Neuronal stem cell (in vitro differentiated cells): Measurements from ENCODE around the gene SLC36A4. TPM values are rescaled to one million over a fixed set of nuclear protein-coding genes. Genes with fewer than 3 reads are reported as not detected.
"Not testable (repeated sequence)": the region's sequence is repeated elsewhere in the genome, so short reads cannot be mapped to it uniquely, and the experiment has no call there.

Experiments used
- DNase-seq: peaks from one replicate; pipeline ENCODE4 v3.0.0-alpha.2; 2013; ENCODE audit warnings: low spot score
- H2AFZ ChIP-seq: one replicate; pipeline ENCODE4 v1.6.1; 2013; ENCODE audit warnings: mild to moderate bottlenecking, low read length, inconsistent platforms
- H2AK5ac ChIP-seq: 2 replicates; pipeline ENCODE4 v1.6.1; 2013; ENCODE audit warnings: low read depth, mild to moderate bottlenecking, inconsistent platforms, low read length, moderate library complexity, mixed read lengths
- H2BK120ac ChIP-seq: 2 replicates; pipeline ENCODE4 v1.6.1; 2013; ENCODE audit warnings: low read depth, mild to moderate bottlenecking, inconsistent platforms, low read length, moderate library complexity, mixed read lengths
- H2BK12ac ChIP-seq: one replicate; pipeline ENCODE4 v1.6.1; 2013; ENCODE audit warnings: low read length, inconsistent platforms
- H2BK15ac ChIP-seq: 2 replicates; pipeline ENCODE4 v1.6.1; 2013; ENCODE audit warnings: mild to moderate bottlenecking, low read length, inconsistent platforms, mixed read lengths
- H2BK5ac ChIP-seq: one replicate; pipeline ENCODE4 v1.6.1; 2013; ENCODE audit warnings: inconsistent platforms, mild to moderate bottlenecking, low read length, moderate library complexity
- H3K14ac ChIP-seq: one replicate; pipeline ENCODE4 v1.6.1; 2013; ENCODE audit warnings: low read length, inconsistent platforms
- H3K18ac ChIP-seq: 2 replicates; pipeline ENCODE4 v1.6.1; 2013; ENCODE audit warnings: low read length, inconsistent platforms
- H3K23ac ChIP-seq: 2 replicates; pipeline ENCODE4 v1.6.1; 2013; ENCODE audit warnings: low read depth, mild to moderate bottlenecking, mixed read lengths, low read length, inconsistent platforms; ENCODE audit not compliant: poor library complexity
- H3K27ac ChIP-seq: replicated peaks from 3 replicates; pipeline ENCODE4 v1.5.1; 2013; ENCODE audit warnings: low read length, inconsistent platforms
- H3K27me3 ChIP-seq, 3 experiments: 2 replicates each; pipeline ENCODE4 v1.6.1; 2013; ENCODE audit warnings: low read length in 3 of 3, mild to moderate bottlenecking in 2 of 3, inconsistent platforms in 1 of 3, low read depth in 1 of 3, mixed read lengths in 1 of 3, moderate library complexity in 1 of 3; ENCODE audit not compliant: control insufficient read depth in 3 of 3, insufficient read depth in 3 of 3
- H3K36me3 ChIP-seq, 2 donors: replicated peaks in 1 of 2; 2 replicates each; pipeline ENCODE4 v1.6.1; 2013; ENCODE audit warnings: low read length in 2 of 2; ENCODE audit not compliant: control insufficient read depth in 2 of 2, insufficient read depth in 2 of 2
- H3K4ac ChIP-seq: 2 replicates; pipeline ENCODE4 v1.6.1; 2013; ENCODE audit warnings: inconsistent platforms, mild to moderate bottlenecking, low read length, moderate library complexity
- H3K4me1 ChIP-seq, 2 donors: 1 replicate in 1 of 2; 2 replicates in 1 of 2; pipeline ENCODE4 v1.6.1; 2013; ENCODE audit warnings: low read length in 2 of 2, low read depth in 1 of 2; ENCODE audit not compliant: control insufficient read depth in 2 of 2, insufficient read depth in 1 of 2
- H3K4me2 ChIP-seq: one replicate; pipeline ENCODE4 v1.6.1; 2013; ENCODE audit warnings: mild to moderate bottlenecking, low read length, inconsistent platforms; ENCODE audit not compliant: insufficient read depth, poor library complexity, severe bottlenecking
- H3K4me3 ChIP-seq, 2 donors: 2 replicates each; pipeline ENCODE4 v1.5.1; 2013; ENCODE audit warnings: low read length in 2 of 2, mild to moderate bottlenecking in 2 of 2, inconsistent platforms in 1 of 2, moderate library complexity in 1 of 2
- H3K79me1 ChIP-seq: one replicate; pipeline ENCODE4 v1.6.1; 2013; ENCODE audit warnings: low read depth, mild to moderate bottlenecking, inconsistent platforms, low read length, moderate library complexity
- H3K9ac ChIP-seq: one replicate; pipeline ENCODE4 v1.6.1; 2013; ENCODE audit warnings: mild to moderate bottlenecking, low read depth, low read length, inconsistent platforms; ENCODE audit not compliant: poor library complexity
- H3K9me3 ChIP-seq, 2 donors: replicated peaks in 1 of 2; 2 replicates each; pipeline versions ENCODE3 to v1.6.1; 2013; ENCODE audit warnings: low read length in 2 of 2, mild to moderate bottlenecking in 2 of 2, inconsistent platforms in 1 of 2, low read depth in 1 of 2, mixed read lengths in 1 of 2, moderate library complexity in 1 of 2; ENCODE audit not compliant: control insufficient read depth in 2 of 2, insufficient read depth in 1 of 2
- H4K8ac ChIP-seq: one replicate; pipeline ENCODE4 v1.6.1; 2013; ENCODE audit warnings: low read depth, mild to moderate bottlenecking, inconsistent platforms, low read length, moderate library complexity
- H4K91ac ChIP-seq: one replicate; pipeline ENCODE4 v1.6.1; 2013; ENCODE audit warnings: low read length, low read depth, mild to moderate bottlenecking, inconsistent platforms; ENCODE audit not compliant: poor library complexity
- WGBS, 2 donors: extraction: QIAGEN DNeasy Blood & Tissue Kit; methylation state at CpG; one replicate each; pipeline ENCODE4 v1.1.7; 2013; ENCODE audit warnings: missing lambda C conversion rate in 2 of 2, mixed read lengths in 1 of 2; ENCODE audit not compliant: insufficient read length in 2 of 2, insufficient replicate concordance in 1 of 2; ENCODE audit errors: extremely low coverage in 2 of 2; 5-methylcytosine and 5-hydroxymethylcytosine counted together
- polyA plus RNA-seq, 2 experiments: library from polyadenylated mRNA; stranded (reverse); fragments of 200-250 nt; gene quantifications; one replicate each; pipeline ENCODE4 v1.2.3, GENCODE V29; 2013

The SLC36A4 gene
- polyA plus RNA-seq (2013, experiment 1 of 2), result 26.7 TPM
- polyA plus RNA-seq (2013, experiment 2 of 2), result 27.3 TPM

DNA sequence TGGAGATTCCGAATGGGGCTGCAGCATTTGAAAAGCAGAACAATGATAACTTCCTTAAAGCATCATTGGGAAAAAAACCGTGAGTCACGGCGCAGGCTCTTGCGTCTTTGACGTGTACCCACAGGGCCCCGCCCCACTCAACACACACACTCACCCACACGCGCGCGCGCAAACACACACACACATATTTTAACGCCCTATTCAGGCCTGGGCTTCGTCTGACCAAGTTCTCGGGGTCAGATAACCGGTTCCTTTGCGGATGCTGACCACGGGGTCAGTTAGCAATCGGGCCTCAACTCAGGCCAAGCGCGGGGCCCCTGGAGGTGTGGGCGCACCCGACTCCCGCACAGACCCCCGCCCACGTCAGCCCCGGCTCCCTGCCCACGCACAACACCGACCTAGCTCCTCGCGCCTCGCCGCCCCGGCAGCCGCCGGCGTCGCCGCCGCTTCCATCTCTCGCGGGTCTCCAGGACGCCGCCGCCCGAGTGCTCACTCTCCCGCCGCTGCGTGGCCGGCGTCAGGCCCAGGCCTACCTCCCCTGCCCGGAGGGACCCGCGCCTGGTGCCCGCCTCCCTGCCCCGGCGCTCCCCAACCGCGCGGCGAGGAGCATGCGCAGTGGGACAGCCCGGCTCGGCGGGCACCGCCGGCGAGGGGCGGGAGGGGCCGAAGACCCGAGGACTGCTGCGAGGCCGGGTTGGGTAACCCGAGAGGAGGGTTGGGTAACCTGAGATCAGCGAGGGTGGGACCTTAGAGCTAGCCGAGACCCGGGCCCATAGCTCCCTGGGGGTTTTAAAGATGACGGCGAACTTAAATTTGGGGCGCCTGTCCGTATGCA is at the start of gene SLC36A4:
Gene SLC36A4 (minus strand): TSS at position 612 of the 835 bp plus-strand sequence. CDS start 159 bp downstream, at position 453.
- Histone ChIP-seq H3K27me3 (no peaks in the 10 kb centered on the region), H3K79me1 (no peaks in the 10 kb centered on the region), H2BK5ac (peak within 1 kb of the TSS; percentile 77), H2AK5ac (no peak within 1 kb of the TSS), H3K14ac (peak within 1 kb of the TSS; percentile 99), H3K9ac (peak within 1 kb of the TSS; percentile 99), H4K91ac (no peak within 1 kb of the TSS), H4K8ac (no peak within 1 kb of the TSS), H3K9me3 (peaks cover 0 to 18% of the 10 kb centered on the region in 2 donors), H2BK12ac (no peak within 1 kb of the TSS), H2BK120ac (peak within 1 kb of the TSS; percentile 100), H3K27ac (peak within 1 kb of the TSS; percentile 90), H3K4me2 (peak within 1 kb of the TSS; percentile 64), H2BK15ac (no peak within 1 kb of the TSS), H3K36me3 (peaks cover 0 to 3% of the 10 kb centered on the region in 2 donors), H3K4me3 (peak within 1 kb of the TSS; percentile 88 to 96), H3K23ac (peak within 1 kb of the TSS; percentile 94), H3K18ac (peak within 1 kb of the TSS; percentile 100), H2AFZ (peak within 1 kb of the TSS; percentile 92), H3K4me1 (peaks cover 3 to 5% of the 10 kb centered on the region in 2 donors), H3K4ac (peak within 1 kb of the TSS; percentile 92)
- peak; percentile 93 for DNase-seq
- WGBS, 2 donors, result no CpG with 5 or more reads among the region's 81 CpGs

DNA sequence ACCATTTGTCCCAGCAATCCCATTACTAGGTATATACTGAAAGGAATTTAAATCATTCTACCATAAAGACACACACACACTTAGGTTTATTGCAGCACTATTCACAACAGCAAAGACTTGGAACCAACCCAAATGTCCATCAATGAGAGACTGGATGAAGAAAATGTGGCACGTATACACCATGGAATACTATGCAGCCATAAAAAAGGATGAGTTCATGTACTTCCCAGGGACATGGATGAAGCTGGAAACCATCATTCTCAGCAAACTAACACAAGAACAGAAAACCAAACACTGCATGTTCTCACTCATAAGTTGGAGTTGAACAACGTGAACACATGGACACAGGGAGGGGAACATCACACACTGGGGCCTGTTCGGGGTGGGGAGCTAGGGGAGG is 49.0 kb upstream of the SLC36A4 start:
- H3K23ac ChIP-seq, H3K4ac ChIP-seq, H3K79me1 ChIP-seq, H3K9me3 ChIP-seq, H3K27ac ChIP-seq, H3K9ac ChIP-seq, H4K8ac ChIP-seq, H2BK120ac ChIP-seq, H4K91ac ChIP-seq, H2BK12ac ChIP-seq, H2BK15ac ChIP-seq, H3K4me3 ChIP-seq, H2AFZ ChIP-seq, H2AK5ac ChIP-seq, H3K18ac ChIP-seq, H2BK5ac ChIP-seq, H3K14ac ChIP-seq, H3K4me2 ChIP-seq, H3K27me3 ChIP-seq, H3K36me3 ChIP-seq, DNase-seq, H3K4me1 ChIP-seq: not testable (repeated sequence)
- no CpG with 5 or more reads among the region's 3 CpGs for WGBS, 2 donors

DNA sequence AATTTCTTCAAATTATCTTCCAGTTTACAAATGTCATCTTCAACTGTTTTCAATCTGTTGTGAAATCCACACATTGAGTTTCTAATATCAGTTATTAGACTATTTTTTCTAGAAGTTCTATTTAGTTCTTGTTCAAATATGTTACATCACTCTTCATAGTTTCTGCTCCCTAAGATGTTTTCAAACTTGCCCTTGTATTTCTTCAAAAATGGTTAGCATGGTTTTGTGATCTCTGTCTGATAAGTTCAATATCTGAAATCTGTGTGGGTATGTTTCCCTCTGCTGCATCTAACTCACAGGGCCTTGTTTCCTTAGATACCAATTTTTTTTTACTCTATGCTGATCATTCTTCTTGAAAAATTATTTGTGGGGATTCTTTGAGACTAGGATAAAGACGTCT is 46.2 kb upstream of the SLC36A4 start:
- Histone ChIP-seq H3K14ac (no peak overlapping the region), H3K23ac (no peak overlapping the region), H2AK5ac (no peak overlapping the region), H2AFZ (no peak overlapping the region), H3K4me3 (no peak overlapping the region), H3K36me3 (no peaks in the 10 kb centered on the region), H3K27me3 (no peaks in the 10 kb centered on the region), H3K4ac (no peak overlapping the region), H3K9ac (no peak overlapping the region), H3K4me2 (no peak overlapping the region), H2BK5ac (no peak overlapping the region), H2BK12ac (no peak overlapping the region), H3K79me1 (no peaks in the 10 kb centered on the region), H3K18ac (no peak overlapping the region), H4K8ac (no peak overlapping the region), H4K91ac (no peak overlapping the region), H3K4me1 (no peaks in the 10 kb centered on the region), H3K9me3 (no peaks in the 10 kb centered on the region), H2BK120ac (no peak overlapping the region), H2BK15ac (no peak overlapping the region), H3K27ac (no peak overlapping the region)
- no peak for DNase-seq
- WGBS, 2 donors, result no CpG with 5 or more reads among the region's 1 CpG

DNA sequence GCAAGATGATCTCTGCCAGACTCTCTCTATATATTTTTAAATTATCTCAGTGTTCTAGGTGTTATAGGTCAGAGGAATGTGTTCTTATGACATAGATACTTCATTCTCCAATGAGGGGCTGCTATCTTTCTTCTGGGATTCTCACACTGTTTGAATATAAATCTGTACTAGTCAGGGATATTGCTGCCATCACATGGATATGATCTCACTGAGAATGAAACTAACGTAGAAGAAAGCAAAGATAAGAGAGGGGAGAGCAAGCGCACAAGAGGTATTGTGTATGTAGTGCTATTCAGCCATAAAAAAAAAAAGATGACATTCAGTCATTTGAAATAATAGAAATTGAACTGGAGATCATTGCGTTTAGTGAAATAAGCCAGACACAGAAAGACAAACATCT is 42.2 kb upstream of the SLC36A4 start:
- H3K9ac ChIP-seq, result no peak overlapping the region
- no peaks in the 10 kb centered on the region for H3K9me3 ChIP-seq
- H3K4me2 ChIP-seq, result no peak overlapping the region
- H2BK12ac ChIP-seq, result no peak overlapping the region
- H3K4me3 ChIP-seq, result no peak overlapping the region
- no peak for DNase-seq
- no peaks in the 10 kb centered on the region for H3K4me1 ChIP-seq
- no peak overlapping the region for H4K91ac ChIP-seq
- no peaks in the 10 kb centered on the region for H3K79me1 ChIP-seq
- H2AK5ac ChIP-seq, result no peak overlapping the region
- no peak overlapping the region for H4K8ac ChIP-seq
- H3K36me3 ChIP-seq, result no peaks in the 10 kb centered on the region
- no peak overlapping the region for H2BK5ac ChIP-seq
- no peak overlapping the region for H2AFZ ChIP-seq
- no peak overlapping the region for H3K18ac ChIP-seq
- H3K14ac ChIP-seq, result no peak overlapping the region
- H3K4ac ChIP-seq, result no peak overlapping the region
- no peak overlapping the region for H3K23ac ChIP-seq
- no peak overlapping the region for H3K27ac ChIP-seq
- H2BK15ac ChIP-seq, result no peak overlapping the region
- no peak overlapping the region for H2BK120ac ChIP-seq
- H3K27me3 ChIP-seq, result no peaks in the 10 kb centered on the region
- WGBS, 2 donors, result no CpG with 5 or more reads among the region's 3 CpGs
